SK-N-SH treated with all-trans-retinoic acid at 6 μM for 48 hours (cell line): ENCODE measurements around the gene KLHDC7B.

ENCODE experiments used
- ARNTL ChIP-seq: fragments of 450-650 bp; formaldehyde crosslinking; IDR thresholded peaks from 2 replicates; pipeline ENCODE4 v1.5.0; 2020; ENCODE audit warnings: low read depth, mild to moderate bottlenecking, moderate library complexity, borderline replicate concordance
- BACH2 ChIP-seq: fragments of 250-450 bp; sonication (Bioruptor Pico); IDR thresholded peaks from 2 replicates; pipeline ENCODE4 v1.9.0; 2021; ENCODE audit warnings: mild to moderate bottlenecking, borderline replicate concordance
- ESRRG ChIP-seq: fragments of 250-450 bp; sonication (Bioruptor Pico); IDR thresholded peaks from 2 replicates; pipeline ENCODE4 v1.6.1; 2021; ENCODE audit warnings: mild to moderate bottlenecking
- GLIS3 ChIP-seq: fragments of 250-450 bp; sonication (Bioruptor Pico); IDR thresholded peaks from 2 replicates; pipeline ENCODE4 v1.5.0; 2020; ENCODE audit warnings: mild to moderate bottlenecking, moderate library complexity
- RARB ChIP-seq: fragments of 250-450 bp; sonication (Bioruptor Pico); IDR thresholded peaks from 2 replicates; pipeline ENCODE4 v1.8.0; 2021; ENCODE audit warnings: mild to moderate bottlenecking, moderate library complexity
- ZC3H10 ChIP-seq: fragments of 250-450 bp; sonication (Bioruptor Pico); IDR thresholded peaks from 2 replicates; pipeline ENCODE4 v1.5.1; 2021; ENCODE audit warnings: mild to moderate bottlenecking, moderate library complexity
- ZFP3 ChIP-seq: fragments of 250-450 bp; sonication (Bioruptor Pico); IDR thresholded peaks from 2 replicates; pipeline ENCODE4 v1.5.0; 2020; ENCODE audit warnings: mild to moderate bottlenecking, moderate library complexity
- ZFP30 ChIP-seq: fragments of 450-650 bp; formaldehyde crosslinking; IDR thresholded peaks from 2 replicates; pipeline ENCODE4 v1.5.0; 2022; ENCODE audit warnings: mild to moderate bottlenecking, moderate library complexity
- ZNF565 ChIP-seq: fragments of 450-650 bp; formaldehyde crosslinking; conservative IDR thresholded peaks from 2 replicates; pipeline ENCODE4 v1.5.0; 2020; ENCODE audit warnings: low read depth, mild to moderate bottlenecking, moderate library complexity
- ZNF70 ChIP-seq: fragments of 450-650 bp; formaldehyde crosslinking; IDR thresholded peaks from 2 replicates; pipeline ENCODE4 v1.5.0; 2020; ENCODE audit warnings: mild to moderate bottlenecking, moderate library complexity
- ZNF8 ChIP-seq: fragments of 450-650 bp; formaldehyde crosslinking; IDR thresholded peaks from 2 replicates; pipeline ENCODE4 v1.5.0; 2020; ENCODE audit warnings: mild to moderate bottlenecking, moderate library complexity
- TF ChIP-seq, protein P1 (sequence below): fragments of 250-450 bp; sonication (Bioruptor Pico); IDR thresholded peaks from 2 replicates; pipeline ENCODE4 v1.8.0; 2020; ENCODE audit warnings: mild to moderate bottlenecking, moderate library complexity, borderline replicate concordance
- TF ChIP-seq, protein P2 (sequence below): fragments of 250-450 bp; sonication (Bioruptor Pico); IDR thresholded peaks from 2 replicates; pipeline ENCODE4 v1.5.0; 2020; ENCODE audit warnings: mild to moderate bottlenecking, moderate library complexity
- TF ChIP-seq, protein P3 (sequence below): fragments of 250-450 bp; sonication (Bioruptor Pico); IDR thresholded peaks from 2 replicates; pipeline ENCODE4 v1.5.1; 2021; ENCODE audit warnings: mild to moderate bottlenecking, moderate library complexity

DNA sequence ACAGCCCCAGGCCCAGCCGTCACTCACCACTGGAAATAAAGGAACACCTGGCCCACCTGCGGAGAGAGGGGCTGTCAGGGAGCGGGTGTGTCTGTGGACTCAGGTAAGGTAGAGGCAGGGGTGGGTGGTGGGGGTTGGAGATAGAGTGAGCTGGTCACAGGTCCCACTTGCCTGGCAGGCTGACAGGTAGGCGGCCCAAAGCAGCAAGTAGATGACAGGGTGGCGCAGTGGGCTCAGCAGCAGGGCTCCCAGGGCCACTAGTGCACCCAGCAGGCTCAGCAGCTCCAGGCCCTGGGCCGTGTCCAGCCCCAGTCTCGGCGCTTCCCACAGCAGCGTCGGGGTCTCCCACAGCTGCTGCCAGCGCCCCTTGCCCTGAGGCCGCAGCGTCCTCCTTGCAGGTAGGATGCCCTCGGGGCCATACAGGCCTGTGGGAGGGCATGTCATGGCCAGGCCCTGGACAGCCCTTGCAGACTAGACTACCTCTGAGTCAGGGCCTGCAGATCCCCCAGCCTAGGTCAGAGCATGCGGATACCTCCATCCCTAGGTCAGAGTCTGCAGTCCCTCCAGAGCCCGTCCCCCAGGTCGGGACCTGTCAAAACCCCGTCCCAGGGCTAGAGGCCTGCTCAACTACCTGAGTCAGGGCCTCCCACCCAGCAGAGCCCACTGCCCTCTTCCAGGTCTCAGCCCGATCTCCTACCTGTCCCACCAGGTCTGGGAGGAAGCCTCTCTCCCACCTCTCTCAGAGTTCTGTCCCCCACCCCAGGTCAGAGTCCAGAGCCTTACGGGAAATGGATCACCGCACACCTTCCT is 38.9 kb upstream of the KLHDC7B start:
- no peak for TF ChIP-seq ZFP3
- TF ChIP-seq ARNTL (CRISPR knock-in tag): no peak
- TF ChIP-seq, protein P1, sequence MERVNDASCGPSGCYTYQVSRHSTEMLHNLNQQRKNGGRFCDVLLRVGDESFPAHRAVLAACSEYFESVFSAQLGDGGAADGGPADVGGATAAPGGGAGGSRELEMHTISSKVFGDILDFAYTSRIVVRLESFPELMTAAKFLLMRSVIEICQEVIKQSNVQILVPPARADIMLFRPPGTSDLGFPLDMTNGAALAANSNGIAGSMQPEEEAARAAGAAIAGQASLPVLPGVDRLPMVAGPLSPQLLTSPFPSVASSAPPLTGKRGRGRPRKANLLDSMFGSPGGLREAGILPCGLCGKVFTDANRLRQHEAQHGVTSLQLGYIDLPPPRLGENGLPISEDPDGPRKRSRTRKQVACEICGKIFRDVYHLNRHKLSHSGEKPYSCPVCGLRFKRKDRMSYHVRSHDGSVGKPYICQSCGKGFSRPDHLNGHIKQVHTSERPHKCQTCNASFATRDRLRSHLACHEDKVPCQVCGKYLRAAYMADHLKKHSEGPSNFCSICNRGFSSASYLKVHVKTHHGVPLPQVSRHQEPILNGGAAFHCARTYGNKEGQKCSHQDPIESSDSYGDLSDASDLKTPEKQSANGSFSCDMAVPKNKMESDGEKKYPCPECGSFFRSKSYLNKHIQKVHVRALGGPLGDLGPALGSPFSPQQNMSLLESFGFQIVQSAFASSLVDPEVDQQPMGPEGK (CRISPR knock-in tag): no peak
- no peak for TF ChIP-seq ESRRG
- TF ChIP-seq GLIS3 (CRISPR knock-in tag): no peak
- no peak for TF ChIP-seq ZNF565 (CRISPR knock-in tag)
- no peak for TF ChIP-seq ZC3H10
- TF ChIP-seq, protein P2, sequence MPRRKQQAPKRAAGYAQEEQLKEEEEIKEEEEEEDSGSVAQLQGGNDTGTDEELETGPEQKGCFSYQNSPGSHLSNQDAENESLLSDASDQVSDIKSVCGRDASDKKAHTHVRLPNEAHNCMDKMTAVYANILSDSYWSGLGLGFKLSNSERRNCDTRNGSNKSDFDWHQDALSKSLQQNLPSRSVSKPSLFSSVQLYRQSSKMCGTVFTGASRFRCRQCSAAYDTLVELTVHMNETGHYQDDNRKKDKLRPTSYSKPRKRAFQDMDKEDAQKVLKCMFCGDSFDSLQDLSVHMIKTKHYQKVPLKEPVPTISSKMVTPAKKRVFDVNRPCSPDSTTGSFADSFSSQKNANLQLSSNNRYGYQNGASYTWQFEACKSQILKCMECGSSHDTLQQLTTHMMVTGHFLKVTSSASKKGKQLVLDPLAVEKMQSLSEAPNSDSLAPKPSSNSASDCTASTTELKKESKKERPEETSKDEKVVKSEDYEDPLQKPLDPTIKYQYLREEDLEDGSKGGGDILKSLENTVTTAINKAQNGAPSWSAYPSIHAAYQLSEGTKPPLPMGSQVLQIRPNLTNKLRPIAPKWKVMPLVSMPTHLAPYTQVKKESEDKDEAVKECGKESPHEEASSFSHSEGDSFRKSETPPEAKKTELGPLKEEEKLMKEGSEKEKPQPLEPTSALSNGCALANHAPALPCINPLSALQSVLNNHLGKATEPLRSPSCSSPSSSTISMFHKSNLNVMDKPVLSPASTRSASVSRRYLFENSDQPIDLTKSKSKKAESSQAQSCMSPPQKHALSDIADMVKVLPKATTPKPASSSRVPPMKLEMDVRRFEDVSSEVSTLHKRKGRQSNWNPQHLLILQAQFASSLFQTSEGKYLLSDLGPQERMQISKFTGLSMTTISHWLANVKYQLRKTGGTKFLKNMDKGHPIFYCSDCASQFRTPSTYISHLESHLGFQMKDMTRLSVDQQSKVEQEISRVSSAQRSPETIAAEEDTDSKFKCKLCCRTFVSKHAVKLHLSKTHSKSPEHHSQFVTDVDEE (CRISPR knock-in tag): no peak
- no peak for TF ChIP-seq ZNF70 (CRISPR knock-in tag)
- TF ChIP-seq RARB (CRISPR knock-in tag): no peak
- no peak for TF ChIP-seq ZFP30 (CRISPR knock-in tag)
- TF ChIP-seq BACH2 (CRISPR knock-in tag): no peak
- no peak for TF ChIP-seq ZNF8 (CRISPR knock-in tag)
- TF ChIP-seq, protein P3, sequence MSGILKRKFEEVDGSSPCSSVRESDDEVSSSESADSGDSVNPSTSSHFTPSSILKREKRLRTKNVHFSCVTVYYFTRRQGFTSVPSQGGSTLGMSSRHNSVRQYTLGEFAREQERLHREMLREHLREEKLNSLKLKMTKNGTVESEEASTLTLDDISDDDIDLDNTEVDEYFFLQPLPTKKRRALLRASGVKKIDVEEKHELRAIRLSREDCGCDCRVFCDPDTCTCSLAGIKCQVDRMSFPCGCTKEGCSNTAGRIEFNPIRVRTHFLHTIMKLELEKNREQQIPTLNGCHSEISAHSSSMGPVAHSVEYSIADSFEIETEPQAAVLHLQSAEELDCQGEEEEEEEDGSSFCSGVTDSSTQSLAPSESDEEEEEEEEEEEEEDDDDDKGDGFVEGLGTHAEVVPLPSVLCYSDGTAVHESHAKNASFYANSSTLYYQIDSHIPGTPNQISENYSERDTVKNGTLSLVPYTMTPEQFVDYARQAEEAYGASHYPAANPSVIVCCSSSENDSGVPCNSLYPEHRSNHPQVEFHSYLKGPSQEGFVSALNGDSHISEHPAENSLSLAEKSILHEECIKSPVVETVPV (CRISPR knock-in tag): no peak
